Measurements from ENCODE around the gene LTN1.
"Not testable (repeated sequence)": the region's sequence is repeated elsewhere in the genome, so short reads cannot be mapped to it uniquely, and the experiment has no call there.

Gene LTN1

GRCh38 chr21:28991861-28992525 is 684 bp downstream of the LTN1 start:
- Histone ChIP-seq H3K9me3 (ENCODE audit: control extremely low read depth in 1 of 5, control insufficient read depth in 4 of 5, insufficient read depth in 2 of 5, low read depth in 1 of 5, low read length in 4 of 5) (no peaks in the 10 kb centered on the region), H3K36me3 (ENCODE audit: control insufficient read depth in 4 of 4, insufficient read depth in 4 of 4, low read length in 3 of 4) (no peaks in the 10 kb centered on the region), H3K4me1 (ENCODE audit: control extremely low read depth in 1 of 4, control insufficient read depth in 4 of 4, insufficient read depth in 4 of 4, low read length in 3 of 4) (peaks cover 14 to 28% (median 21%) of the 10 kb centered on the region in 4 experiments), H3K27me3 (replicated peaks in 2 of 5; ENCODE audit: control insufficient read depth in 4 of 5, insufficient read depth in 5 of 5, low read length in 4 of 5) (no peaks in the 10 kb centered on the region), H3K27ac (ENCODE audit: insufficient read depth in 1 of 2, low read depth in 1 of 2, low read length in 2 of 2, poor library complexity in 1 of 2, severe bottlenecking in 2 of 2) (peak overlapping the region; percentile 61 to 87), H3K4me3 (ENCODE audit: control insufficient read depth in 1 of 7, extremely low read depth in 1 of 7, insufficient read depth in 4 of 7, low read depth in 2 of 7, low read length in 6 of 7) (peak overlapping the region; percentile 66 to 99 (median 96))
- ChIA-PET CTCF (interaction anchor here (1.1 to 1.8 kb wide), 4 partner anchors 11 to 79 kb away, joined by 3 to 5 read pairs (median 4); partner anchors contain the start of gene USP16), POLR2A (interaction anchor here (0.5 to 2.2 kb wide), 5 partner anchors 11 to 152 kb away, joined by 3 to 7 read pairs (median 5); partner anchors contain the start of genes RWDD2B and USP16)
- DNase-seq, result peak in 2 of 3 donors; percentile 6 to 17
- WGBS (ENCODE audit: insufficient coverage), result 0% methylated on average over 4 of the region's 14 CpGs

GRCh38 chr21:28988146-28988545 is 4.5 kb downstream of the LTN1 start:
- H3K27ac ChIP-seq (ENCODE audit: insufficient read depth in 1 of 2, low read depth in 1 of 2, low read length in 2 of 2, poor library complexity in 1 of 2, severe bottlenecking in 2 of 2); POLR2A ChIA-PET; H3K4me3 ChIP-seq (ENCODE audit: control insufficient read depth in 1 of 7, extremely low read depth in 1 of 7, insufficient read depth in 4 of 7, low read depth in 2 of 7, low read length in 6 of 7); H3K9me3 ChIP-seq (ENCODE audit: control extremely low read depth in 1 of 5, control insufficient read depth in 4 of 5, insufficient read depth in 2 of 5, low read depth in 1 of 5, low read length in 4 of 5); CTCF ChIA-PET; H3K27me3 ChIP-seq (replicated peaks in 2 of 5; ENCODE audit: control insufficient read depth in 4 of 5, insufficient read depth in 5 of 5, low read length in 4 of 5): not testable (repeated sequence)
- H3K36me3 ChIP-seq (ENCODE audit: control insufficient read depth in 4 of 4, insufficient read depth in 4 of 4, low read length in 3 of 4), result peaks cover 5 to 15% (median 11%) of the 10 kb centered on the region in 4 experiments
- 67% methylated on average over 1 of the region's 6 CpGs for WGBS (ENCODE audit: insufficient coverage)
- peak in 1 of 3 donors; percentile 13 for DNase-seq
- peaks cover 9 to 23% (median 15%) of the 10 kb centered on the region in 4 experiments for H3K4me1 ChIP-seq (ENCODE audit: control extremely low read depth in 1 of 4, control insufficient read depth in 4 of 4, insufficient read depth in 4 of 4, low read length in 3 of 4)

DNA sequence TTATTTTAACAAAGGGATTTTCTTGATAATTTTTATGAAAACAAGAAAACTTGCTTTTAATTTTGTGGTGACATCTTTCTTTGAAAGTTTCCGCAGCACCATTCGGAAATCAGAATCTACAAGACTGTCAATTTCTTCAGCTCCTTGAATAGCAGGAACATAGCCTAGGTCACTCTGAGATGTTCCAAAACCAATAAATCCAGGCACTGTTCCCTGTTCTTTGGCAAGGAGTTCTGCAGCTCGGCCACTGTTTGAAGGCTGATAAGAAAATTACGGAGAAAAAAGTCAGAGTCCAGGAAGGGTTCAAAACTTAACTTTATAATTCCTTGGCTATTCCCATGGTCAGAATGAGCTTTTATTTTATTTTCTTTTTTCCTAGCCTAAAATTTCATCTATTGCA is 6.0 kb downstream of the LTN1 start:
- H3K27me3 ChIP-seq (replicated peaks in 2 of 5; ENCODE audit: control insufficient read depth in 4 of 5, insufficient read depth in 5 of 5, low read length in 4 of 5), result no peaks in the 10 kb centered on the region
- H3K4me1 ChIP-seq (ENCODE audit: control extremely low read depth in 1 of 4, control insufficient read depth in 4 of 4, insufficient read depth in 4 of 4, low read length in 3 of 4), result peaks cover 4 to 23% (median 13%) of the 10 kb centered on the region in 4 experiments
- ChIA-PET CTCF (interaction anchor here (1.2 kb wide), 1 partner anchor 38 kb away, joined by 3 read pairs; the partner anchor contains the start of gene USP16), POLR2A (no interaction called here)
- H3K27ac ChIP-seq (ENCODE audit: insufficient read depth in 1 of 2, low read depth in 1 of 2, low read length in 2 of 2, poor library complexity in 1 of 2, severe bottlenecking in 2 of 2), result no peak overlapping the region
- DNase-seq, result no peak
- peaks cover 12 to 28% (median 14%) of the 10 kb centered on the region in 4 experiments for H3K36me3 ChIP-seq (ENCODE audit: control insufficient read depth in 4 of 4, insufficient read depth in 4 of 4, low read length in 3 of 4)
- no peak overlapping the region for H3K4me3 ChIP-seq (ENCODE audit: control insufficient read depth in 1 of 7, extremely low read depth in 1 of 7, insufficient read depth in 4 of 7, low read depth in 2 of 7, low read length in 6 of 7)
- 100% methylated on average over 1 of the region's 4 CpGs for WGBS (ENCODE audit: insufficient coverage)
- H3K9me3 ChIP-seq (ENCODE audit: control extremely low read depth in 1 of 5, control insufficient read depth in 4 of 5, insufficient read depth in 2 of 5, low read depth in 1 of 5, low read length in 4 of 5), result no peaks in the 10 kb centered on the region

DNA sequence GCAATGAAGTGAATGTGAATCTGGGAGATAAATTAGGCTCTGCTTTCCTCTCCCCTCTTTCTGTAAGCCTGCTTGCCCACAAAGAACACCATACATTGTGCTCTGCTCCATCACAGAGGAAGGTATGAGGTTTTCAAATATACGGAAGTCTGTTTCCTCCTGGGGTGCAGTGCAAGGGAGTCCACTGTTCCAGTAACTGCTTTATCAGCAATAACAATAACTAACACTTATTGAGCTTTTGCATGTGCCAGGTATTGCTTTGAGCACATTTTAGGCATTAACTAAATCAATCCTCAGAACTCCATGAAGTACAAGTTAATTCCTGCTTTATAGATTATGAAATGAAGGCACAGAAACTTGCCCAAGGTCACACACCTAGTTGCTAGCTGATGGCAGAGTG is 10.0 kb downstream of the LTN1 start:
- H3K36me3 ChIP-seq (ENCODE audit: control insufficient read depth in 4 of 4, insufficient read depth in 4 of 4, low read length in 3 of 4), result peaks cover 14 to 40% (median 30%) of the 10 kb centered on the region in 4 experiments
- 40% methylated on average over 1 of the region's 1 CpG for whole genome bisulfite sequencing (ENCODE audit: insufficient coverage)
- no peaks in the 10 kb centered on the region for H3K9me3 ChIP-seq (ENCODE audit: control extremely low read depth in 1 of 5, control insufficient read depth in 4 of 5, insufficient read depth in 2 of 5, low read depth in 1 of 5, low read length in 4 of 5)
- ChIA-PET POLR2A (interaction anchor here (0.6 kb wide), 1 partner anchor 13 kb away, joined by 4 read pairs; no protein-coding TSS in a partner anchor), CTCF (interaction anchor here (1.1 to 1.2 kb wide), 2 partner anchors 8 to 10 kb away, joined by 3 to 5 read pairs; no protein-coding TSS in a partner anchor)
- H3K27ac ChIP-seq (ENCODE audit: insufficient read depth in 1 of 2, low read depth in 1 of 2, low read length in 2 of 2, poor library complexity in 1 of 2, severe bottlenecking in 2 of 2), result no peak overlapping the region
- H3K4me1 ChIP-seq (ENCODE audit: control extremely low read depth in 1 of 4, control insufficient read depth in 4 of 4, insufficient read depth in 4 of 4, low read length in 3 of 4), result peaks cover 0 to 10% (median 5%) of the 10 kb centered on the region in 4 experiments
- no peak overlapping the region for H3K4me3 ChIP-seq (ENCODE audit: control insufficient read depth in 1 of 7, extremely low read depth in 1 of 7, insufficient read depth in 4 of 7, low read depth in 2 of 7, low read length in 6 of 7)
- H3K27me3 ChIP-seq (replicated peaks in 2 of 5; ENCODE audit: control insufficient read depth in 4 of 5, insufficient read depth in 5 of 5, low read length in 4 of 5), result no peaks in the 10 kb centered on the region
- peak in 2 of 3 donors; percentile 25 to 36 for DNase-seq

DNA sequence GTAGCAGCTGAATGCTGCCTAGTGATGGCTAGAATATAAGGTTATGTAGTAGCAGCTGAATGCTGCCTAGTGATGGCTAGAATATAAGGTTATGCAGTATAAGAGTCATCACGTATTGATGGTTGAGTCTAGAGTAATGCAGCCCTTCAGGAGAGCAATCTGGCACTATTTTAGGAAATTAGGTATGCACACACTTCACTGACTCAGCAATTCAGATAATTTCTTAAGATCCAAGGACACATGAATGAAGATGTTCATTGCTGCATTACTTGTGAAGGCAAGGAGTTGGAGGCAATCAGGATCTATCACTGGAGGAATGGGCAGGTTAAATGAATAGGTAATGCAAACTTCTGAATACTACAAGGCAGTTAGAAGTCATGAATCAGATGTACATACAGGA is 13.6 kb downstream of the LTN1 start:
- ChIA-PET POLR2A (interaction anchor here (0.5 kb wide), 1 partner anchor 10 kb away, joined by 3 read pairs; no protein-coding TSS in a partner anchor), CTCF (no interaction called here)
- H3K27ac ChIP-seq (ENCODE audit: insufficient read depth in 1 of 2, low read depth in 1 of 2, low read length in 2 of 2, poor library complexity in 1 of 2, severe bottlenecking in 2 of 2), result no peak overlapping the region
- no peak for DNase-seq
- peaks cover 16 to 46% (median 36%) of the 10 kb centered on the region in 4 experiments for H3K36me3 ChIP-seq (ENCODE audit: control insufficient read depth in 4 of 4, insufficient read depth in 4 of 4, low read length in 3 of 4)
- WGBS (ENCODE audit: insufficient coverage), result no CpG with 5 or more reads among the region's 1 CpG
- no peaks in the 10 kb centered on the region for H3K9me3 ChIP-seq (ENCODE audit: control extremely low read depth in 1 of 5, control insufficient read depth in 4 of 5, insufficient read depth in 2 of 5, low read depth in 1 of 5, low read length in 4 of 5)
- H3K4me3 ChIP-seq (ENCODE audit: control insufficient read depth in 1 of 7, extremely low read depth in 1 of 7, insufficient read depth in 4 of 7, low read depth in 2 of 7, low read length in 6 of 7), result no peak overlapping the region
- H3K27me3 ChIP-seq (replicated peaks in 2 of 5; ENCODE audit: control insufficient read depth in 4 of 5, insufficient read depth in 5 of 5, low read length in 4 of 5), result no peaks in the 10 kb centered on the region
- peaks cover 0 to 10% (median 5%) of the 10 kb centered on the region in 4 experiments for H3K4me1 ChIP-seq (ENCODE audit: control extremely low read depth in 1 of 4, control insufficient read depth in 4 of 4, insufficient read depth in 4 of 4, low read length in 3 of 4)

GRCh38 chr21:28975397-28975796 is 17.3 kb downstream of the LTN1 start:
- H3K9me3 ChIP-seq (ENCODE audit: control extremely low read depth in 1 of 5, control insufficient read depth in 4 of 5, insufficient read depth in 2 of 5, low read depth in 1 of 5, low read length in 4 of 5), result peaks cover 0 to 5% (median 0%) of the 10 kb centered on the region in 5 experiments
- no peaks in the 10 kb centered on the region for H3K4me1 ChIP-seq (ENCODE audit: control extremely low read depth in 1 of 4, control insufficient read depth in 4 of 4, insufficient read depth in 4 of 4, low read length in 3 of 4)
- peaks cover 14 to 61% (median 40%) of the 10 kb centered on the region in 4 experiments for H3K36me3 ChIP-seq (ENCODE audit: control insufficient read depth in 4 of 4, insufficient read depth in 4 of 4, low read length in 3 of 4)
- peak in 2 of 3 donors; percentile 4 to 23 for DNase-seq
- ChIA-PET CTCF (interaction anchor here (0.7 kb wide), 1 partner anchor 14 kb away, joined by 3 read pairs; no protein-coding TSS in a partner anchor), POLR2A (no interaction called here)
- no peak overlapping the region for H3K27ac ChIP-seq (ENCODE audit: insufficient read depth in 1 of 2, low read depth in 1 of 2, low read length in 2 of 2, poor library complexity in 1 of 2, severe bottlenecking in 2 of 2)
- H3K27me3 ChIP-seq (replicated peaks in 2 of 5; ENCODE audit: control insufficient read depth in 4 of 5, insufficient read depth in 5 of 5, low read length in 4 of 5), result no peaks in the 10 kb centered on the region
- no peak overlapping the region for H3K4me3 ChIP-seq (ENCODE audit: control insufficient read depth in 1 of 7, extremely low read depth in 1 of 7, insufficient read depth in 4 of 7, low read depth in 2 of 7, low read length in 6 of 7)
- WGBS (ENCODE audit: insufficient coverage), result 93% methylated on average over 3 of the region's 3 CpGs

Data from common myeloid progenitor, CD34-positive (primary cell).